B cell (primary cell): ENCODE measurements around the gene MAP2K3. TPM values are rescaled to one million over a fixed set of nuclear protein-coding genes. Genes with fewer than 3 reads are reported as not detected.
"Not testable (repeated sequence)": the region's sequence is repeated elsewhere in the genome, so short reads cannot be mapped to it uniquely, and the experiment has no call there.

Source experiments
- ATAC-seq: fragments of 200-7000 bp; cut with Tn5 transposase; one replicate; pipeline ENCODE4 v1.10.0; 2021; ENCODE audit warnings: low read depth, mild to moderate bottlenecking, moderate number of reproducible peaks, moderate library complexity
- CTCF ChIA-PET: fragments of 350-600 bp; sonication (Branson Sonifier 250); formaldehyde crosslinking; loops from one replicate; lab custom pipeline; 2021; ENCODE audit warnings: antibody characterized with exemption, inconsistent platforms; lab: Charles Lee
- POLR2A ChIA-PET: fragments of 350-600 bp; sonication (Branson Sonifier 250); formaldehyde crosslinking; loops from one replicate; lab custom pipeline; 2021; ENCODE audit warnings: antibody characterized with exemption; lab: Charles Lee
- DNase-seq: peaks from one replicate; pipeline ENCODE4 v3.0.0; 2013
- H2AFZ ChIP-seq: 2 replicates; pipeline ENCODE4 v1.6.1; 2012; ENCODE audit warnings: mild to moderate bottlenecking, low read depth, low read length; ENCODE audit not compliant: insufficient read depth, poor library complexity, severe bottlenecking
- H3K27ac ChIP-seq, 2 donors: 1 replicate in 1 of 2; 2 replicates in 1 of 2; pipeline ENCODE4 v1.5.1; 2012 to 2013; ENCODE audit warnings: low read length in 2 of 2, mild to moderate bottlenecking in 2 of 2, moderate library complexity in 1 of 2
- H3K27me3 ChIP-seq, 4 experiments: fragments of 200-600 bp in 1 of 4; sonication (generic) in 1 of 4; replicated peaks in 1 of 4; 1 replicate in 2 of 4; 2 replicates in 2 of 4; pipeline versions ENCODE4 v1.6.1 to v1.7.0; 2013 to 2016; ENCODE audit warnings: low read length in 3 of 4, mild to moderate bottlenecking in 2 of 4, mixed read lengths in 1 of 4, moderate library complexity in 1 of 4; ENCODE audit not compliant: insufficient read depth in 4 of 4, control insufficient read depth in 3 of 4; ENCODE audit errors: control extremely low read depth in 1 of 4
- H3K36me3 ChIP-seq, 2 experiments: replicated peaks in 1 of 2; 1 replicate in 1 of 2; 2 replicates in 1 of 2; pipeline versions ENCODE4 v1.6.1 to v1.7.1; 2013; ENCODE audit warnings: low read length in 1 of 2; ENCODE audit not compliant: insufficient read depth in 2 of 2, control insufficient read depth in 1 of 2; ENCODE audit errors: control extremely low read depth in 1 of 2, extremely low read depth in 1 of 2
- H3K4me1 ChIP-seq, 2 donors: fragments of 200-600 bp in 1 of 2; sonication (generic) in 1 of 2; 1 replicate in 1 of 2; 2 replicates in 1 of 2; pipeline versions ENCODE4 v1.5.1 to v1.6.1; 2013 to 2017; ENCODE audit warnings: low read length in 2 of 2; ENCODE audit not compliant: control insufficient read depth in 2 of 2, insufficient read depth in 2 of 2
- H3K4me2 ChIP-seq: replicated peaks from 2 replicates; pipeline ENCODE3; 2012; ENCODE audit warnings: mild to moderate bottlenecking, low read depth, low read length; ENCODE audit not compliant: poor library complexity, severe bottlenecking
- H3K4me3 ChIP-seq, 5 experiments: fragments of 200-600 bp in 1 of 5; sonication (generic) in 1 of 5; 1 replicate in 3 of 5; 2 replicates in 2 of 5; pipeline versions ENCODE4 v1.5.1 to v1.7.0; 2011 to 2016; ENCODE audit warnings: low read length in 4 of 5, mild to moderate bottlenecking in 4 of 5, low read depth in 2 of 5, control low read depth in 1 of 5, moderate library complexity in 1 of 5; ENCODE audit not compliant: insufficient read depth in 1 of 5; ENCODE audit errors: control extremely low read depth in 1 of 5, extremely low read depth in 1 of 5
- H3K79me2 ChIP-seq: fragments of 200-600 bp; sonication (generic); one replicate; pipeline ENCODE4 v1.6.0; 2016; ENCODE audit warnings: low read length; ENCODE audit not compliant: control insufficient read depth, insufficient read depth
- H3K9ac ChIP-seq: fragments of 200-600 bp; sonication (generic); 2 replicates; pipeline ENCODE4 v1.6.1; 2017; ENCODE audit warnings: mild to moderate bottlenecking, low read length, moderate library complexity
- H3K9me3 ChIP-seq, 3 donors: one replicate each; pipeline versions ENCODE4 v1.6.1 to v1.7.1; 2013; ENCODE audit warnings: low read length in 2 of 3; ENCODE audit not compliant: control insufficient read depth in 2 of 3, insufficient read depth in 1 of 3; ENCODE audit errors: control extremely low read depth in 1 of 3
- H4K20me1 ChIP-seq: 2 replicates; pipeline ENCODE4 v1.6.0; 2012; ENCODE audit warnings: mild to moderate bottlenecking, low read length; ENCODE audit not compliant: insufficient read depth, control insufficient read depth, poor library complexity, severe bottlenecking
- H3K27ac Mint-ChIP-seq: one replicate; pipeline ENCODE4 v1.8.0; 2021; ENCODE audit warnings: mixed read lengths
- H3K27me3 Mint-ChIP-seq: one replicate; pipeline ENCODE4 v1.8.0; 2021; ENCODE audit warnings: mixed read lengths
- H3K4me1 Mint-ChIP-seq: one replicate; pipeline ENCODE4 v1.8.0; 2021; ENCODE audit warnings: mixed read lengths
- H3K4me3 Mint-ChIP-seq: one replicate; pipeline ENCODE4 v1.8.0; 2021; ENCODE audit warnings: mixed read lengths
- H3K9me3 Mint-ChIP-seq: one replicate; pipeline ENCODE4 v1.8.0; 2022; ENCODE audit warnings: mixed read lengths; ENCODE audit not compliant: insufficient read depth
- WGBS: methylation state at CpG from one replicate; pipeline ENCODE4 v1.1.5; 2013; ENCODE audit warnings: missing lambda C conversion rate; ENCODE audit not compliant: insufficient coverage; 5-methylcytosine and 5-hydroxymethylcytosine counted together
- intact Hi-C: fragments of 100-400 bp; cut with micrococcal nuclease; formaldehyde crosslinking; loops from one replicate; pipeline ENCODE4 v1.10.0; 2022
- polyA plus RNA-seq: library from polyadenylated mRNA; depleted of rRNA; stranded (reverse); fragments of >200 nt; gene quantifications from 2 replicates; pipeline ENCODE4 v1.2.3, GENCODE V29; 2012
- total RNA-seq, 2 donors: library from RNA; stranded (reverse); fragments of 120-200 nt in 1 of 2; gene quantifications; 1 replicate in 1 of 2; 2 replicates in 1 of 2; pipeline versions ENCODE4 v1.2.3 to v1.2.4, GENCODE V29; 2013 to 2022

The MAP2K3 gene
- total and polyA plus RNA-seq, 2 donors (not counting 1 experiment from before 2014, with no cell fraction given), result 61.0 to 118 TPM

DNA sequence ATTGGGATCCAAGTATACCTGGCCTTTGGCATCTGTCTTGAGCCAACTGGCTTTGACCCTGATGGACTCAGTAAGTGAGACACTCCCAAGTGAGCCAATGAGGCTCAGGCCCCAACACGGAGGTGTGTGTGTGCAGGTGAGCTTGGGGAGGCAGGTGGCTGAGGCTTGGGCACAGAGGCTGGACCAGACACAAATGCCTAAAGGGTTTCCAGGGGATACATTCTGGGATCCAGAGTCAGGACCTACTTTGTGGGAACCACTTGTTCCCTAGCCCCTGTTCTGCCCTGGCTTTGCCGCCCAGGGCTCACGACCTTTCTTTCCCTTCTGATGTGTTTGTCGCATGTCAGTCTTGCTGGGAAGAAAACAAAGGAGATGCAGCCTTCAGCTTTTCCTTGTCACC is 56.8 kb downstream of the MAP2K3 start:
- H3K4me1 Mint-ChIP-seq, H4K20me1 ChIP-seq, H3K27ac Mint-ChIP-seq, H3K27me3 Mint-ChIP-seq, intact Hi-C loops, ATAC-seq, H3K36me3 ChIP-seq, H3K4me3 ChIP-seq, H3K27ac ChIP-seq, H3K9ac ChIP-seq, H3K9me3 Mint-ChIP-seq, H3K79me2 ChIP-seq, H2AFZ ChIP-seq, H3K4me1 ChIP-seq, CTCF ChIA-PET, H3K4me2 ChIP-seq, POLR2A ChIA-PET, H3K9me3 ChIP-seq, H3K27me3 ChIP-seq, DNase-seq, H3K4me3 Mint-ChIP-seq: not testable (repeated sequence)
- 89% methylated on average over 1 of the region's 4 CpGs for WGBS

DNA sequence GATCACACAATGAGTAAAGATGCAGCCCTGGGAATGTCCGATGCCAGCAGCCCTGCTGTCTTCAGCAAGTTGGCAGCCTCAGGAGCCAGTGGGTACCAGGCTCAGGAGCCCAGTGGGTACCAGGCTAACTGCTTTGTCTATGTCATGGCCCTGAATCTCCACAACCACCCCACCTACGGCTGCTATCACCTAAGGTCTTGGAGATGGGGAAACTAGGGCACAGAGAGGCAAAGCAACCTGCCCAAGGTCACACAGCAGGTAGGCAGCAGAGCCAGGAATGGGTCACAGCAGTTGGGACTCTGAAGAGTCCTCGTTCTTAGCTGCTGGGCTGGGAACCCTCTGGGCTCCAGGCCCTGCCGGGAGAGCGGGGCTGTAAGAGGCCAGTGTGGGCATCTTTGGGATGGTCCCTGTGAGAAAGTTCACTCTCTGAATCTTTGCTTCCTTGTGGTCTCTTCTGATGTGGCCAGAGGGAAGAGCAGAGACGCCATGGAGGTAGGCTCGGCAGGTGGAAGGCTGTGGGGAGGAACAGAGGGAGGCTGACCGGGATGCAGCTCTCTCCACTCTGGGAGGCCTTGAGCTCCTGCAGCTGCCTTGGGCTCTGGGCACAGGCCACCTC is 57.5 kb downstream of the MAP2K3 start:
- H3K79me2 ChIP-seq, result not testable (repeated sequence)

DNA sequence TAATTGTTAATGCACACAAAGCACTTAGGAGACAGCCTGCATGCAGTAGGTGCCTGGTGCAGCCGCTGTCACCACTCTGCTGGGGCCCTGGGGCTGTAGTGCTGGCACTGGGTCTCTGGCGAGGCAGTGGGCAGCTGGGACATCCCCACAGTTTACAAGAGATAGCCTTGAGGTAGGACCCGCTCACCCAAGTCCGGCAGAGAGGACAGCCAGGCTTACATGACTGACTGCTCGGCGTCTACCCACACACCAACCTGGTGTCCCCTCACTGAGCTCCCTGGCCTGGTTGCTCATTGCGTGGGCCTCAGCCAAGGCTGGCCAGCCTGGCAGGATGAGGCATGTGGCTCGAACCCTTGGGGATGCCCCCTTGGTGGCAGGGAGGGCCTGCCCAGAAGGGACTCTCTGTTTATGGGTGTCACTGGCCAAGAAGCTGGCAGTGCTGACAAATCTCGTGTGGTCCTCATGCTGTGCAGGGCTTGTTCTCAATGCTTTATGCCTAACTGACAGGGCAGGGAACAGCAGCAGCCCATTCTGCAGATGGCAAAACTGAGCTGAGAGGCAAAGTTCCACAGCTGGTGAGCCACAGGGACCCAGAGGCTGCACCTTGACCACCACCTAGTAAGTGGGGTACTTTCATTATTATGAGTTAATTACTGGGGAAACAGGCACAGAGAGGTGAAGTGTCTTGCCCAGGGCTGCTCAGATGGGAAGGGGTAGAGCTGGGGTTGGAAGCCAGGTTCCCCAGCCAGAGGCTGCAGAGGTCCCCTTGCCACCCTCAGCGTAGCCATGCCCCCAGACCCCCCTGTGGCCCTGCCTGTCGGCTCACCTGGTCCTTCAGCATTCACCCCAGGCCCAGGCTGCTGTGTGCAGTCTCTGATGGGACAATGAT is 58.8 kb downstream of the MAP2K3 start:
- H3K36me3 ChIP-seq, H2AFZ ChIP-seq, H3K27ac ChIP-seq, ATAC-seq, H3K4me3 ChIP-seq, DNase-seq, H3K27ac Mint-ChIP-seq, CTCF ChIA-PET, H3K4me3 Mint-ChIP-seq, H3K27me3 Mint-ChIP-seq, intact Hi-C loops, H4K20me1 ChIP-seq, H3K4me1 Mint-ChIP-seq, H3K9me3 Mint-ChIP-seq, H3K9me3 ChIP-seq, H3K27me3 ChIP-seq, POLR2A ChIA-PET, H3K4me1 ChIP-seq, H3K79me2 ChIP-seq, H3K9ac ChIP-seq, H3K4me2 ChIP-seq: not testable (repeated sequence)
- WGBS, result 84% methylated on average over 7 of the region's 11 CpGs

More for the DNA sequence above, 57.5 kb downstream of the MAP2K3 start:
- H3K9me3 Mint-ChIP-seq, H3K27ac ChIP-seq, CTCF ChIA-PET, intact Hi-C loops, H3K4me3 ChIP-seq, H3K4me1 ChIP-seq, H3K4me1 Mint-ChIP-seq, H3K9ac ChIP-seq, H3K27ac Mint-ChIP-seq, H3K4me3 Mint-ChIP-seq, H3K36me3 ChIP-seq, POLR2A ChIA-PET, ATAC-seq, H3K27me3 ChIP-seq, H2AFZ ChIP-seq, H3K4me2 ChIP-seq, H3K9me3 ChIP-seq, H4K20me1 ChIP-seq, H3K27me3 Mint-ChIP-seq, DNase-seq: not testable (repeated sequence)
- 87% methylated on average over 6 of the region's 8 CpGs for WGBS

DNA sequence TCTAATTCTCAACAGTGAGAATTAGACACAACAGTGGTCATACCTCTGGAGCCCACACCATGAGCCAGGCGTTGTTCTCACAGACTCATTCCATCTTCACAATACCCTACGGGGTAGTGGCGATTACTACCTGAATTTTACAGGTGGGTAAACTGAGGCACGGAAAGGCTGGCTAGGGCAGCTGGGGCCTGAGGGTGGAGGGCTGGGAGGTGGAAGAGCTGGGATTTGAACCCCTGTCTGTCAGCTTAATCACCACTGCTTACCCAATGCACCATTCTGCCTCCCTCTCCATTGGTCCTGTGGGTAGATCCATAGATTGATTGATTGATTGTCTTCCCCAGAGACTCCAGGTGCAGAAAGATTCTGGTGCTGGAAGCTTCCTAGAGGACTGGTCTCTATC is 60.3 kb downstream of the MAP2K3 start:
- WGBS, result no CpG with 5 or more reads among the region's 4 CpGs
- POLR2A ChIA-PET, ATAC-seq, CTCF ChIA-PET, H3K9me3 Mint-ChIP-seq, H4K20me1 ChIP-seq, H3K4me3 ChIP-seq, H3K27me3 ChIP-seq, DNase-seq, H3K4me2 ChIP-seq, H3K9ac ChIP-seq, H3K27ac Mint-ChIP-seq, H3K4me1 ChIP-seq, H2AFZ ChIP-seq, H3K79me2 ChIP-seq, H3K9me3 ChIP-seq, H3K36me3 ChIP-seq, H3K4me1 Mint-ChIP-seq, intact Hi-C loops, H3K4me3 Mint-ChIP-seq, H3K27me3 Mint-ChIP-seq, H3K27ac ChIP-seq: not testable (repeated sequence)
